GM13977 (cell line): Measurements from ENCODE around the gene SATB1.
A peak's percentile ranks its signal among the peaks of the same experiment; 100 is the strongest.
"Not testable (repeated sequence)": the region's sequence is repeated elsewhere in the genome, so short reads cannot be mapped to it uniquely, and the experiment has no call there.

Source experiments
- DNase-seq: peaks from one replicate; pipeline ENCODE4 v3.0.0; 2012; ENCODE audit warnings: low spot score
- CTCF ChIP-seq: IDR thresholded peaks from 2 replicates; pipeline ENCODE4 v1.5.1; 2012; ENCODE audit warnings: mild to moderate bottlenecking, control low read depth; ENCODE audit not compliant: insufficient read depth; ENCODE audit errors: extremely low read depth, missing control alignments
- in situ Hi-C: fragments of 300-500 bp; cut with MboI; formaldehyde crosslinking; loops from one replicate; pipeline ENCODE4 v1.12.0; 2022; ENCODE audit warnings: low sequenced_read_pairs, low pct_unique_long_range_greater_than_20kb, mixed read lengths, inconsistent platforms; ENCODE audit not compliant: unreplicated experiment

The SATB1 gene

GRCh38 chr3:18424729-18425640 is at the start of gene SATB1:
SATB1 (minus strand) TSS chr3:18425339; CDS start chr3:18420967, 4,372 bp downstream.
- TF ChIP-seq CTCF, result no peak
- in situ Hi-C loops, result no loop called here
- DNase-seq, result peak; percentile 21

GRCh38 chr3:18474202-18474601 is 49.1 kb upstream of the SATB1 start:
- no peak for DNase-seq
- in situ Hi-C loops, result no loop called here
- TF ChIP-seq CTCF, result no peak

- no peak for TF ChIP-seq CTCF
- in situ Hi-C loops, result no loop called here
- no peak for DNase-seq
These were observed 44.6 kb upstream of the SATB1 start for GRCh38 chr3:18469775-18470174.

GRCh38 chr3:18466136-18466535 is 41.0 kb upstream of the SATB1 start:
- no peak for DNase-seq
- in situ Hi-C loops, result no loop called here
- no peak for TF ChIP-seq CTCF

GRCh38 chr3:18454766-18455165 is 29.6 kb upstream of the SATB1 start:
- in situ Hi-C loops, result no loop called here
- no peak for DNase-seq
- no peak for TF ChIP-seq CTCF

GRCh38 chr3:18449618-18450017 is 24.5 kb upstream of the SATB1 start:
- DNase-seq, in situ Hi-C loops: not testable (repeated sequence)

GRCh38 chr3:18447720-18448119 is 22.6 kb upstream of the SATB1 start:
- no peak for TF ChIP-seq CTCF
- no peak for DNase-seq
- in situ Hi-C loops, result no loop called here
